Measurements from ENCODE around the gene CDH23.

CDH23 gene

DNA sequence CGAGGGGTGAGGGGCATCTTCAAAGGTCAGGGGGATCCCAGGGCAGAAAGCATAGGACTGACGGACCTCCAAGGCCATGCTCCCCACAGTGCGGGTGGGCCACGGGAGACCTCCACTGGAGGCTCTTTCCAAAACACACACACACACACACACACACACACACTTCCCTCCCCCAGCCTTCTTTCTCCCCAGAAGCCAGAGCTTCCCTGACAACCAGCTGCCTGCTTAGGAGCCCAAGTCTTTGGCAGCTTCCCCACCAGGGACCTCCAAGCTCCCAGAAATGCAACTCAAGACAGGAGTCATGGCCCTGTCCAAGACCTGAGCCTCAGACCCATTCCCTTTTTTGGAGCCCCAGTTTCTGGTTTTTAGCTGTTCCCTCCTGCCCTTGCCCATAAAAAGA is 323.6 kb downstream of the CDH23 start (continued):
- TF ChIP-seq, protein P1, sequence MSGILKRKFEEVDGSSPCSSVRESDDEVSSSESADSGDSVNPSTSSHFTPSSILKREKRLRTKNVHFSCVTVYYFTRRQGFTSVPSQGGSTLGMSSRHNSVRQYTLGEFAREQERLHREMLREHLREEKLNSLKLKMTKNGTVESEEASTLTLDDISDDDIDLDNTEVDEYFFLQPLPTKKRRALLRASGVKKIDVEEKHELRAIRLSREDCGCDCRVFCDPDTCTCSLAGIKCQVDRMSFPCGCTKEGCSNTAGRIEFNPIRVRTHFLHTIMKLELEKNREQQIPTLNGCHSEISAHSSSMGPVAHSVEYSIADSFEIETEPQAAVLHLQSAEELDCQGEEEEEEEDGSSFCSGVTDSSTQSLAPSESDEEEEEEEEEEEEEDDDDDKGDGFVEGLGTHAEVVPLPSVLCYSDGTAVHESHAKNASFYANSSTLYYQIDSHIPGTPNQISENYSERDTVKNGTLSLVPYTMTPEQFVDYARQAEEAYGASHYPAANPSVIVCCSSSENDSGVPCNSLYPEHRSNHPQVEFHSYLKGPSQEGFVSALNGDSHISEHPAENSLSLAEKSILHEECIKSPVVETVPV (CRISPR knock-in tag; IDR thresholded peaks at IDR 0.05) = no peak
- TF ChIP-seq ESRRG (CRISPR knock-in tag; IDR thresholded peaks at IDR 0.05) (no peak), SNAI2 (CRISPR knock-in tag; IDR thresholded peaks at IDR 0.05) (no peak), TCF4 (CRISPR knock-in tag; IDR thresholded peaks at IDR 0.05; ENCODE audit: borderline replicate concordance) (no peak)

DNA sequence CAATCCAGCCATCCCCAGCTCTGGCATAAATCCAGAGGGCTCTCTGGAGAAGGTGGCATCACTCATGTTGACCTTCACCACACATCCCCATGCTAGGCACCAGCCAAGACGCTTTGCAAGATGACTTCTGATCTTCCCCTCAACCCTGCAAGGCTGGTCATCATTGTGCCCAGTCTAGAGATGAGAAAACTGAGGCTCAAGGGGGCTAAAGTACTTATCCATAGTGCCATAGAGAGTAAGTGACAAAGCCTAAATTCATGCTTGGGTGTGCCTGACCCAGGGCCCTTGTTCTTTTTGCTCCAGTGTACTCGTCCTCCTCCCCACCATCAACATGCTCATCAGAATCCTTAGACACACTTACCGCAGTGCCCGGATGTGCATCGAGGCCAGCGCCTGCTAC is 324.6 kb downstream of the CDH23 start:
- ATAC-seq = no peak
- no peak for TF ChIP-seq GLIS3 (CRISPR knock-in tag; IDR thresholded peaks at IDR 0.05)

DNA sequence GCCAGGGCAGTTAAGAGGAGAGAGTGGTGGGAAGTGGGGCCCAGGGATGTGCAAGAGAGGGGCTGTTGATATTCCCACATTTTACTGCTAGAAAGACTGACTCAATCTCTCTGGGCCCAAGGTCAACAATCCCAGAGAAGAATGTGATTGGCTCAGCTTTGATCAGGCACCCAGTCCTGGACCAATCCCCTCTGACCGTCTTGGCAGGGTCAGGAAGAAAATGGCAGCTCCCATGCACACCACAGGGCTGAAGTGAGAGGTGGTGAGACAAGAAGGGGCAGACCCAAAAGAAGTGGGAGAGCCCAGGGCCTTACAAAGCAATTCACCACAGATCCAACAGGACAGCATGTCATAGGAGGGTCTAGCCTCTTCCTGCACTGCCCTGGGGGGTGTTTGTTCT is 326.1 kb downstream of the CDH23 start:
- no peak for ATAC-seq
- TF ChIP-seq ZNF70 (CRISPR knock-in tag; IDR thresholded peaks at IDR 0.05) = no peak
- TF ChIP-seq ZFP30 (CRISPR knock-in tag; IDR thresholded peaks at IDR 0.05) = no peak
- no peak for TF ChIP-seq ZFP3 (CRISPR knock-in tag; IDR thresholded peaks at IDR 0.05)
- no peak for TF ChIP-seq GLIS3 (CRISPR knock-in tag; IDR thresholded peaks at IDR 0.05)
- no peak for TF ChIP-seq CSDC2 (CRISPR knock-in tag; IDR thresholded peaks at IDR 0.05)
- TF ChIP-seq, protein P2, sequence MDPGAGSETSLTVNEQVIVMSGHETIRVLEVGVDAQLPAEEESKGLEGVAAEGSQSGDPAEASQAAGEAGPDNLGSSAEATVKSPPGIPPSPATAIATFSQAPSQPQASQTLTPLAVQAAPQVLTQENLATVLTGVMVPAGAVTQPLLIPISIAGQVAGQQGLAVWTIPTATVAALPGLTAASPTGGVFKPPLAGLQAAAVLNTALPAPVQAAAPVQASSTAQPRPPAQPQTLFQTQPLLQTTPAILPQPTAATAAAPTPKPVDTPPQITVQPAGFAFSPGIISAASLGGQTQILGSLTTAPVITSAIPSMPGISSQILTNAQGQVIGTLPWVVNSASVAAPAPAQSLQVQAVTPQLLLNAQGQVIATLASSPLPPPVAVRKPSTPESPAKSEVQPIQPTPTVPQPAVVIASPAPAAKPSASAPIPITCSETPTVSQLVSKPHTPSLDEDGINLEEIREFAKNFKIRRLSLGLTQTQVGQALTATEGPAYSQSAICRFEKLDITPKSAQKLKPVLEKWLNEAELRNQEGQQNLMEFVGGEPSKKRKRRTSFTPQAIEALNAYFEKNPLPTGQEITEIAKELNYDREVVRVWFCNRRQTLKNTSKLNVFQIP (CRISPR knock-in tag; IDR thresholded peaks at IDR 0.05; ENCODE audit: borderline replicate concordance, low read depth) = no peak
- no peak for TF ChIP-seq ZNF565 (CRISPR knock-in tag; conservative IDR thresholded peaks at IDR 0.05; ENCODE audit: low read depth)
- TF ChIP-seq, protein P1 (CRISPR knock-in tag; IDR thresholded peaks at IDR 0.05) = no peak
- TF ChIP-seq BACH2 (CRISPR knock-in tag; IDR thresholded peaks at IDR 0.05; ENCODE audit: borderline replicate concordance) = no peak
- TF ChIP-seq, protein P3, sequence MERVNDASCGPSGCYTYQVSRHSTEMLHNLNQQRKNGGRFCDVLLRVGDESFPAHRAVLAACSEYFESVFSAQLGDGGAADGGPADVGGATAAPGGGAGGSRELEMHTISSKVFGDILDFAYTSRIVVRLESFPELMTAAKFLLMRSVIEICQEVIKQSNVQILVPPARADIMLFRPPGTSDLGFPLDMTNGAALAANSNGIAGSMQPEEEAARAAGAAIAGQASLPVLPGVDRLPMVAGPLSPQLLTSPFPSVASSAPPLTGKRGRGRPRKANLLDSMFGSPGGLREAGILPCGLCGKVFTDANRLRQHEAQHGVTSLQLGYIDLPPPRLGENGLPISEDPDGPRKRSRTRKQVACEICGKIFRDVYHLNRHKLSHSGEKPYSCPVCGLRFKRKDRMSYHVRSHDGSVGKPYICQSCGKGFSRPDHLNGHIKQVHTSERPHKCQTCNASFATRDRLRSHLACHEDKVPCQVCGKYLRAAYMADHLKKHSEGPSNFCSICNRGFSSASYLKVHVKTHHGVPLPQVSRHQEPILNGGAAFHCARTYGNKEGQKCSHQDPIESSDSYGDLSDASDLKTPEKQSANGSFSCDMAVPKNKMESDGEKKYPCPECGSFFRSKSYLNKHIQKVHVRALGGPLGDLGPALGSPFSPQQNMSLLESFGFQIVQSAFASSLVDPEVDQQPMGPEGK (CRISPR knock-in tag; IDR thresholded peaks at IDR 0.05; ENCODE audit: borderline replicate concordance) = no peak
- TF ChIP-seq, protein P4, sequence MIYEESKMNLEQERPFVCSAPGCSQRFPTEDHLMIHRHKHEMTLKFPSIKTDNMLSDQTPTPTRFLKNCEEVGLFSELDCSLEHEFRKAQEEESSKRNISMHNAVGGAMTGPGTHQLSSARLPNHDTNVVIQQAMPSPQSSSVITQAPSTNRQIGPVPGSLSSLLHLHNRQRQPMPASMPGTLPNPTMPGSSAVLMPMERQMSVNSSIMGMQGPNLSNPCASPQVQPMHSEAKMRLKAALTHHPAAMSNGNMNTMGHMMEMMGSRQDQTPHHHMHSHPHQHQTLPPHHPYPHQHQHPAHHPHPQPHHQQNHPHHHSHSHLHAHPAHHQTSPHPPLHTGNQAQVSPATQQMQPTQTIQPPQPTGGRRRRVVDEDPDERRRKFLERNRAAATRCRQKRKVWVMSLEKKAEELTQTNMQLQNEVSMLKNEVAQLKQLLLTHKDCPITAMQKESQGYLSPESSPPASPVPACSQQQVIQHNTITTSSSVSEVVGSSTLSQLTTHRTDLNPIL (CRISPR knock-in tag; IDR thresholded peaks at IDR 0.05; ENCODE audit: low read depth) = no peak

DNA sequence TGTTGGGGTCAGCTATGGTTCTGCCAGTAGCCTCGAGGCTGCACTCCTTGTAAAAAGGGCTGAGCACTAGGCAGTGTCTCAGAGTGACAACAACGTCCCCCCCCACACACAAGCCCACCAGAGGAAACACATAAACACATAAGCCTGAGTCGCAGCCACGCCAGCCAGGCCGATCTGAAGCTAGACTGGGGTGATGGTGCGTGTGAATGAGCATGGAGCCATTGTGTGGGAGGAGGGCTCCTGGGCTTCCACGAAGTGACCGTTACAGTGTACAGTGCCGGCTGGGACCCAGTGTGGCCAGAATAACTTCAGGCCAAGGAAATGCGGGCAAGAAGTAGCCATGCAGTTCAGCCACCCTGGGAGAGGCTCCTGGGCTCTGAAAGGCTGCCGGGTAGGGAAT is 326.6 kb downstream of the CDH23 start:
- no peak for TF ChIP-seq ZFP30 (CRISPR knock-in tag; IDR thresholded peaks at IDR 0.05)
- no peak for TF ChIP-seq OSR1 (CRISPR knock-in tag; IDR thresholded peaks at IDR 0.05)
- TF ChIP-seq ZNF8 (CRISPR knock-in tag; IDR thresholded peaks at IDR 0.05) = no peak
- no peak for TF ChIP-seq TOX (CRISPR knock-in tag; IDR thresholded peaks at IDR 0.05; ENCODE audit: borderline replicate concordance)
- TF ChIP-seq, protein P5, sequence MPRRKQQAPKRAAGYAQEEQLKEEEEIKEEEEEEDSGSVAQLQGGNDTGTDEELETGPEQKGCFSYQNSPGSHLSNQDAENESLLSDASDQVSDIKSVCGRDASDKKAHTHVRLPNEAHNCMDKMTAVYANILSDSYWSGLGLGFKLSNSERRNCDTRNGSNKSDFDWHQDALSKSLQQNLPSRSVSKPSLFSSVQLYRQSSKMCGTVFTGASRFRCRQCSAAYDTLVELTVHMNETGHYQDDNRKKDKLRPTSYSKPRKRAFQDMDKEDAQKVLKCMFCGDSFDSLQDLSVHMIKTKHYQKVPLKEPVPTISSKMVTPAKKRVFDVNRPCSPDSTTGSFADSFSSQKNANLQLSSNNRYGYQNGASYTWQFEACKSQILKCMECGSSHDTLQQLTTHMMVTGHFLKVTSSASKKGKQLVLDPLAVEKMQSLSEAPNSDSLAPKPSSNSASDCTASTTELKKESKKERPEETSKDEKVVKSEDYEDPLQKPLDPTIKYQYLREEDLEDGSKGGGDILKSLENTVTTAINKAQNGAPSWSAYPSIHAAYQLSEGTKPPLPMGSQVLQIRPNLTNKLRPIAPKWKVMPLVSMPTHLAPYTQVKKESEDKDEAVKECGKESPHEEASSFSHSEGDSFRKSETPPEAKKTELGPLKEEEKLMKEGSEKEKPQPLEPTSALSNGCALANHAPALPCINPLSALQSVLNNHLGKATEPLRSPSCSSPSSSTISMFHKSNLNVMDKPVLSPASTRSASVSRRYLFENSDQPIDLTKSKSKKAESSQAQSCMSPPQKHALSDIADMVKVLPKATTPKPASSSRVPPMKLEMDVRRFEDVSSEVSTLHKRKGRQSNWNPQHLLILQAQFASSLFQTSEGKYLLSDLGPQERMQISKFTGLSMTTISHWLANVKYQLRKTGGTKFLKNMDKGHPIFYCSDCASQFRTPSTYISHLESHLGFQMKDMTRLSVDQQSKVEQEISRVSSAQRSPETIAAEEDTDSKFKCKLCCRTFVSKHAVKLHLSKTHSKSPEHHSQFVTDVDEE (CRISPR knock-in tag; IDR thresholded peaks at IDR 0.05) = no peak
- TF ChIP-seq, protein P2 (CRISPR knock-in tag; IDR thresholded peaks at IDR 0.05; ENCODE audit: borderline replicate concordance, low read depth) = no peak
- TF ChIP-seq ZNF565 (CRISPR knock-in tag; conservative IDR thresholded peaks at IDR 0.05; ENCODE audit: low read depth) = no peak
- no peak for TF ChIP-seq ARNTL (CRISPR knock-in tag; IDR thresholded peaks at IDR 0.05; ENCODE audit: borderline replicate concordance, low read depth)
- TF ChIP-seq ESRRG (CRISPR knock-in tag; IDR thresholded peaks at IDR 0.05) = no peak
- TF ChIP-seq ISL1 (CRISPR knock-in tag; IDR thresholded peaks at IDR 0.05) = no peak
- TF ChIP-seq RARB (CRISPR knock-in tag; IDR thresholded peaks at IDR 0.05) = no peak
- TF ChIP-seq CSDC2 (CRISPR knock-in tag; IDR thresholded peaks at IDR 0.05) = no peak
- no peak for TF ChIP-seq ZFP3 (CRISPR knock-in tag; IDR thresholded peaks at IDR 0.05)
- TF ChIP-seq TCF4 (CRISPR knock-in tag; IDR thresholded peaks at IDR 0.05; ENCODE audit: borderline replicate concordance) = no peak
- TF ChIP-seq ZC3H10 (CRISPR knock-in tag; IDR thresholded peaks at IDR 0.05) = no peak
- no peak for TF ChIP-seq BACH2 (CRISPR knock-in tag; IDR thresholded peaks at IDR 0.05; ENCODE audit: borderline replicate concordance)
- TF ChIP-seq ZNF70 (CRISPR knock-in tag; IDR thresholded peaks at IDR 0.05) = no peak
- no peak for ATAC-seq
